Uterus (tissue), 4 donors: ENCODE data around the gene HOTAIR. TPM values are rescaled to one million over a fixed set of nuclear protein-coding genes. Genes with fewer than 3 reads are reported as not detected.
A peak's percentile ranks its signal among the peaks of the same experiment; 100 is the strongest.

ENCODE experiments used
- DNase-seq, 2 donors: peaks; one replicate each; pipeline ENCODE4 v3.0.0-alpha.2; 2019 to 2020
- H3K27ac ChIP-seq, 2 donors: fragments of 200-600 bp; sonication (generic); 1 replicate in 1 of 2; 2 replicates in 1 of 2; pipeline ENCODE4 v1.5.1; 2016 to 2018
- H3K27me3 ChIP-seq, 2 donors: fragments of 200-600 bp; sonication (generic); one replicate each; pipeline ENCODE4 v1.5.1; 2018 to 2019; ENCODE audit warnings: control low read depth in 1 of 2
- H3K36me3 ChIP-seq, 2 donors: fragments of 200-600 bp; sonication (generic); one replicate each; pipeline ENCODE4 v1.5.1; 2019; ENCODE audit warnings: control low read depth in 1 of 2
- H3K4me1 ChIP-seq, 2 donors: fragments of 200-600 bp; sonication (generic); one replicate each; pipeline ENCODE4 v1.5.1; 2018 to 2019; ENCODE audit warnings: control low read depth in 1 of 2
- H3K4me3 ChIP-seq, 2 donors: fragments of 200-600 bp; sonication (generic); 1 replicate in 1 of 2; 2 replicates in 1 of 2; pipeline ENCODE4 v1.5.1; 2018 to 2019; ENCODE audit warnings: mild to moderate bottlenecking in 1 of 2
- H3K9me3 ChIP-seq, 2 donors: fragments of 200-600 bp; sonication (generic); one replicate each; pipeline ENCODE4 v1.5.1; 2019; ENCODE audit warnings: control low read depth in 1 of 2
- POLR2A ChIP-seq, 2 donors: fragments of 450-650 bp; IDR thresholded peaks; one replicate each; pipeline ENCODE4 v1.6.1; 2016; ENCODE audit warnings: antibody characterized with exemption in 2 of 2, mild to moderate bottlenecking in 1 of 2, moderate library complexity in 1 of 2
- intact Hi-C: fragments of 100-400 bp; cut with DNase I; formaldehyde crosslinking; loops from one replicate; pipeline ENCODE4 v1.15.1; 2023; ENCODE audit warnings: low total_unique reads
- total RNA-seq, 4 donors: library from RNA; depleted of rRNA in 3 of 4; stranded (reverse); fragments of >200 nt in 3 of 4; gene quantifications; one replicate each; pipeline versions ENCODE4 v1.1.0 to v1.2.4, GENCODE V29; 2014 to 2023
- TF ChIP-seq, protein P1 (sequence below), 4 experiments: fragments of 200-600 bp in 2 of 4; fragments of 450-650 bp in 2 of 4; sonication (generic) in 2 of 4; IDR thresholded peaks; one replicate each; pipeline ENCODE4 v1.5.1; 2016 to 2019; ENCODE audit warnings: antibody characterized with exemption in 4 of 4, mild to moderate bottlenecking in 2 of 4, moderate library complexity in 1 of 4
- donor health status: DM: yes; HTN: yes; CAD: no.

The HOTAIR gene
- total RNA-seq: 1 to 10 TPM in 3 of 4 donors, not detected in 1; 1.2 to 4.1 (median 2.1) TPM

DNA sequence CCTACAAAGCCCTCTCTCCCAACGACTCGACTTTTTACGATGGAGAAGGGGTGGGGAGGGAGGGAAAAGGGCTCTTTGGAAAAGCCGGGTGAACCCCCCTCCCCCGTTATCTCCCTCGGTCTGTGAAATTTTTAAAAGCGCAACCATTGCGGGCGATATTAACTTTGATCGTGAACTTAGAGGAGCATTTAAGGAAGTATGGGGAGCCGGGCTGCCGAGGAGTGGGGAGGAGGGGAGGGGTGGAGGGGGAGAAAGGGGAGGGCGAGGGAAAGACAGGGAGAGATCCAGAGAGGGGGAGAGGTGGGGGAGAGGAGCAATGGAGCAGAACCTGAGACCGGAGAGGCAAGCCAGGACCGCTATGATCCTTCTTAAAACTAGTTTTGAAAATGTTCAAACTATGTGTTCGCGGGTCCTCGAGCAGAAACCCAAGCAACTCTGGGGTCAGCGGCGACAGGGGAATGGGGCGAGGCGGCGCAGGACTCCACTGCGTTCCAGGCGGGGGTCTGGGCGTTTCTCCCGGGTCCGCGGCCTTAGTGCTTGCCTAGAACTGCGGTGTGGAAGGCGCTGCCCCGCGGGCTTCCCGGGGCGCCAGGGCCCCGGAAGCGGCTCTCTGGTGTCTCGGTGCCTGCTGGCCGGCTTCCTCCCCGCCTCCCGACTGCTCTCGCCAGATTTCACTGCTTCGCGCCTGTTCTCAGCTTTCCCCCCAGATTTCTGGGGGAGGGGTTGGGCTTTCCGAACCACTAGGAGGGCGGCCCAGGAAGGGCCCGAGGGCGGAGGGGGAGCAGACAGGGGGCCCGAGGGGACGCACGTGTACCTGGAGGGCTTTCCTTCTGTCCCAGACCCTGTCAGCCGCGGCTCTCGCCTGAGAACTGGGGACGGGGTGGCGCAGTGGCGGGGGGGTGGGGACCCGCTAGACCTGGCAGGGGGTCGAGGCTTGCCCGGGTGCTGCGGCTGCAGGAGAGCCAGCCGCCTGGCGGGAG, at the start of gene HOTAIR:
Gene HOTAIR, minus strand, starts transcription at position 871 of the 980 bp plus-strand sequence.
- H3K27ac ChIP-seq: peak within 1 kb of the TSS in 1 of 2 donors; percentile 38
- H3K9me3 ChIP-seq: no peaks in the 10 kb centered on the region
- DNase-seq: peak in 1 of 2 donors; percentile 61
- H3K4me3 ChIP-seq: peak within 1 kb of the TSS in 1 of 2 donors; percentile 33
- peaks cover 31 to 84% of the 10 kb centered on the region in 2 donors for H3K27me3 ChIP-seq
- H3K4me1 ChIP-seq: peaks cover 0 to 4% of the 10 kb centered on the region in 2 donors
- intact Hi-C loops: no loop called here
- no peaks in the 10 kb centered on the region for H3K36me3 ChIP-seq
- TF ChIP-seq POLR2A (IDR thresholded peaks at IDR 0.05): peak in 1 of 2 donors; percentile 20
- TF ChIP-seq, protein P1, sequence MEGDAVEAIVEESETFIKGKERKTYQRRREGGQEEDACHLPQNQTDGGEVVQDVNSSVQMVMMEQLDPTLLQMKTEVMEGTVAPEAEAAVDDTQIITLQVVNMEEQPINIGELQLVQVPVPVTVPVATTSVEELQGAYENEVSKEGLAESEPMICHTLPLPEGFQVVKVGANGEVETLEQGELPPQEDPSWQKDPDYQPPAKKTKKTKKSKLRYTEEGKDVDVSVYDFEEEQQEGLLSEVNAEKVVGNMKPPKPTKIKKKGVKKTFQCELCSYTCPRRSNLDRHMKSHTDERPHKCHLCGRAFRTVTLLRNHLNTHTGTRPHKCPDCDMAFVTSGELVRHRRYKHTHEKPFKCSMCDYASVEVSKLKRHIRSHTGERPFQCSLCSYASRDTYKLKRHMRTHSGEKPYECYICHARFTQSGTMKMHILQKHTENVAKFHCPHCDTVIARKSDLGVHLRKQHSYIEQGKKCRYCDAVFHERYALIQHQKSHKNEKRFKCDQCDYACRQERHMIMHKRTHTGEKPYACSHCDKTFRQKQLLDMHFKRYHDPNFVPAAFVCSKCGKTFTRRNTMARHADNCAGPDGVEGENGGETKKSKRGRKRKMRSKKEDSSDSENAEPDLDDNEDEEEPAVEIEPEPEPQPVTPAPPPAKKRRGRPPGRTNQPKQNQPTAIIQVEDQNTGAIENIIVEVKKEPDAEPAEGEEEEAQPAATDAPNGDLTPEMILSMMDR (IDR thresholded peaks at IDR 0.05): no peak

DNA sequence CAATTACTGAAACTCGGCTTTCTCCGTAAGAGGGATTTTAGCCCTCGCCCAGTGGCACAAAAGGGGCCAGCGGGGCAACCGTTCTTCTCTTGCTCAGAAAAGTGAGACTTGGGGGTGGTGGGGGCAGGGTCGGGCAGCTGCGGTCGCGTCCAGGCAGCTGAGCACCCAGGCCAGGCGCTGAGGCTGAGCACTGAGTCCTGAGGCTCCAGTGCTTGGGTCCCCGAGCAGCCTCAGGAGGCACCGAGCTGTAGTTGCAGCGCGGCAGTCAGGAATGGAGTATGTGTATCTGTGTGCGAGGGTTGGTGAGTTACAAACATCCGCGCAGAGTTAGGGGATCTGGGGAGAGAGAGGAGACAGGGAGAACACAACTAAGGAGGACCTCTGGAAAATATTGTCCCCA, 49.4 kb upstream of the HOTAIR start:
- H3K4me1 ChIP-seq: no peaks in the 10 kb centered on the region
- DNase-seq: no peak
- H3K27ac ChIP-seq: no peak overlapping the region
- H3K9me3 ChIP-seq: no peaks in the 10 kb centered on the region
- intact Hi-C loops: no loop called here
- peaks cover 0 to 25% of the 10 kb centered on the region in 2 donors for H3K27me3 ChIP-seq
- TF ChIP-seq POLR2A (IDR thresholded peaks at IDR 0.05): no peak
- TF ChIP-seq, protein P1 (IDR thresholded peaks at IDR 0.05): no peak
- H3K4me3 ChIP-seq: no peak overlapping the region
- H3K36me3 ChIP-seq: no peaks in the 10 kb centered on the region

DNA sequence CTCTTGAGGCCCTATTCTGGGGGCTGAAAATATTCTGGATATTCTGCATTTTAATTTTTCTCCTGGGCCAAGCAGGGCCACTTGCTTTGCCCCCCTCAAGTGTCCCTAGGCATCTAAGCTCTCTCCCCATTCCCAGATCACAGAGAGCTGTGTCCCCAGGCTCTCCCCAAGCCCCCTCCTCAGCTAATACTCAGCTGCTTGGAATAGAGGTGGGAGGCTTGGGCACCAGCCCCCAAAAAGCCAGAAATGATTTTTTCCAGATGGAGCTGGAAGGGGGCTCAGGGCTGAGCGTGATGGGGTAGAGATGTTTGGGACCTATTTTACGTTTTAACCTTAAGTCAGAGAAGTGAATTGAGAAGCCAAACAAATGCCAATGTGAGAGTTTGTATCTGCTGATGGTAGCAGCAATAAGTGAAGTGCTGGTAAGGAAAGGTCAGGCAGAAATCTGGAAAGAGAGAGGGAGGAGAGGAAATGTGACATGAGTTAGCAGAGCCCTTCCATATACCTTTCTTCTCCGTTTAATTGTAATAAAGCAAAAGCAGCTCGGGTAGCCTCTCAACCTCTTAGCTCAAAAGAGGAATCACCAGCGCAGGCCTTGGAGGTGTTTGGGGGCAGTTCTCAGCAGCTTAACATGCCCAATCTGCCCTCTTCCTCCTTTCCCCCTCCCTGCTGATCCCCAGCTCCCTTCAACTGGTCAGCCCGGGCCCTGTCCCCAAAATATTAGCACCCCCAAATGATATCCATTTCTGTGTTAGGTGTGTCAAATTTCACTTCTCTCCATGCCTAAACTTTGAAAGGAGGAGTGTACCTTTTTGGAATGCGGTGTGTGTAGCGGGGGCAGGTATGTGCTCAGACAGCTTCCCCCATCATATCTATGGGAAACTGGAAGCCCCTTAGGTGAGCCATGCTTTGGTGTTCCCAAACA, 48.5 kb upstream of the HOTAIR start:
- no peaks in the 10 kb centered on the region for H3K36me3 ChIP-seq
- H3K4me1 ChIP-seq: no peaks in the 10 kb centered on the region
- H3K9me3 ChIP-seq: no peaks in the 10 kb centered on the region
- DNase-seq: no peak
- no peak overlapping the region for H3K4me3 ChIP-seq
- no peak for TF ChIP-seq POLR2A (IDR thresholded peaks at IDR 0.05)
- TF ChIP-seq, protein P1 (IDR thresholded peaks at IDR 0.05): no peak
- peaks cover 0 to 25% of the 10 kb centered on the region in 2 donors for H3K27me3 ChIP-seq
- H3K27ac ChIP-seq: no peak overlapping the region
- intact Hi-C loops: no loop called here

DNA sequence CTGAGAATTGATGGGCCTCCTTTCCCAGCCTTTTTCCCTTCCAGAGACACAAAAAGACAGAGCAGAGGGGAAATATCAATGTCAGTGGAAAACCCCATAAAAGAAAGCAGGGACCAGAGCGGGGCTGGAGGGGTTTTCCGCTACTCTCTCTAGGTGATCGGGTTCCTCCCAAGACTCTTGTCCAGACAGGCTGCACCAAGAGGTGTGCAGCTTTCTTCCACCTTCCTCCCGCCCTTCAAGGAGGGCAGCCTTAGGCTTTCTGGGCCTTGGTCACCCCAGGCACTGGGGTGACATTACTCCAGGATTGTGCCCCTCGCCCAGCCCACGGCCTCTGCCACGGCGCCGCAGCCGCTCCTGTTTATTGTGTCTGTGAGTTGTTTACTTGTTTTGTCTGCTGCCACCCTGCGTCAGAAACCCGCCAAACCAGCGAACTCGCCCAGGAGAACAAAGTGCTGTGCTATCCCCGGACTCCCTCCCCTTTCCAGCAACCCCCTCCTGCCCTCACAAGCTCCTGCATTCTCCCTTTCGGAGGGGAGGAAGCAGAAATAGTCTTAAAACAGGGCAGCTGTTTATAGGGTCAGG, 46.8 kb upstream of the HOTAIR start:
- peaks cover 0 to 15% of the 10 kb centered on the region in 2 donors for H3K27me3 ChIP-seq
- no peaks in the 10 kb centered on the region for H3K36me3 ChIP-seq
- no peaks in the 10 kb centered on the region for H3K4me1 ChIP-seq
- no peak overlapping the region for H3K27ac ChIP-seq
- no peaks in the 10 kb centered on the region for H3K9me3 ChIP-seq
- peak overlapping the region in 1 of 2 donors; percentile 49 for H3K4me3 ChIP-seq
- no peak for TF ChIP-seq POLR2A (IDR thresholded peaks at IDR 0.05)
- TF ChIP-seq, protein P1 (IDR thresholded peaks at IDR 0.05): no peak
- DNase-seq: no peak
- intact Hi-C loops: no loop called here
